OCI-LY3 (cell line): ENCODE results near the gene DNASE1L3.

Source experiments
- H2AFZ ChIP-seq: fragments of 200-600, 300-600 bp; shearing (Covaris generic); 2 replicates; pipeline ENCODE4 v1.6.0; 2014; ENCODE audit warnings: antibody characterized with exemption, low read depth, low read length
- H3K27ac ChIP-seq: fragments of 200-600, 300-600 bp; sonication (generic); 2 replicates; pipeline ENCODE4 v1.5.1; 2014; ENCODE audit warnings: mild to moderate bottlenecking, low read length, moderate library complexity, mixed read lengths
- H3K27me3 ChIP-seq: fragments of 200-600, 300-600 bp; sonication (generic); 2 replicates; pipeline ENCODE4 v1.6.1; 2014; ENCODE audit warnings: low read depth, low read length, mixed read lengths
- H3K36me3 ChIP-seq: fragments of 200-600, 300-600 bp; sonication (generic); replicated peaks from 2 replicates; pipeline ENCODE3; 2014; ENCODE audit warnings: low read depth, low read length, mixed read lengths
- H3K4me1 ChIP-seq: fragments of 300-600, 200-600 bp; sonication (generic); 2 replicates; pipeline ENCODE4 v1.6.1; 2014; ENCODE audit warnings: low read length, mixed read lengths
- H3K4me2 ChIP-seq: fragments of 200-600, 300-600 bp; sonication (generic); 2 replicates; pipeline ENCODE4 v1.6.1; 2014; ENCODE audit warnings: low read length, mixed read lengths
- H3K4me3 ChIP-seq: fragments of 300-600, 200-600 bp; sonication (generic); 2 replicates; pipeline ENCODE4 v1.5.1; 2014; ENCODE audit warnings: antibody characterized with exemption, mild to moderate bottlenecking, low read length, moderate library complexity
- H3K79me2 ChIP-seq: fragments of 300-600, 200-600 bp; shearing (Covaris generic); 2 replicates; pipeline ENCODE4 v1.6.1; 2014; ENCODE audit warnings: mild to moderate bottlenecking, low read length, mixed read lengths
- H3K9ac ChIP-seq: fragments of 300-600, 200-600 bp; shearing (Covaris generic); 2 replicates; pipeline ENCODE4 v1.6.0; 2014; ENCODE audit warnings: mild to moderate bottlenecking, low read length, moderate library complexity
- H3K9me3 ChIP-seq: fragments of 200-600, 300-600 bp; shearing (Covaris generic); 2 replicates; pipeline ENCODE4 v1.6.1; 2014; ENCODE audit warnings: low read length, mixed read lengths; ENCODE audit not compliant: insufficient read depth
- H4K20me1 ChIP-seq: fragments of 200-600, 300-600 bp; sonication (generic); 2 replicates; pipeline ENCODE4 v1.6.1; 2016; ENCODE audit warnings: low read length, mixed read lengths; ENCODE audit not compliant: insufficient read depth
- EZH2phosphoT487 ChIP-seq: fragments of 200-600 bp; shearing (Covaris generic); IDR thresholded peaks from 2 replicates; pipeline ENCODE4 v1.6.1; 2018; ENCODE audit warnings: antibody characterized with exemption, mixed run types, low read depth
- TF ChIP-seq, protein P1 (sequence below): fragments of 200-600, 300-600 bp; sonication (generic); IDR thresholded peaks from 2 replicates; pipeline ENCODE4 v1.5.1; 2014; ENCODE audit warnings: antibody characterized with exemption, low read length, low read depth

Gene DNASE1L3, protein sequence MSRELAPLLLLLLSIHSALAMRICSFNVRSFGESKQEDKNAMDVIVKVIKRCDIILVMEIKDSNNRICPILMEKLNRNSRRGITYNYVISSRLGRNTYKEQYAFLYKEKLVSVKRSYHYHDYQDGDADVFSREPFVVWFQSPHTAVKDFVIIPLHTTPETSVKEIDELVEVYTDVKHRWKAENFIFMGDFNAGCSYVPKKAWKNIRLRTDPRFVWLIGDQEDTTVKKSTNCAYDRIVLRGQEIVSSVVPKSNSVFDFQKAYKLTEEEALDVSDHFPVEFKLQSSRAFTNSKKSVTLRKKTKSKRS

DNA sequence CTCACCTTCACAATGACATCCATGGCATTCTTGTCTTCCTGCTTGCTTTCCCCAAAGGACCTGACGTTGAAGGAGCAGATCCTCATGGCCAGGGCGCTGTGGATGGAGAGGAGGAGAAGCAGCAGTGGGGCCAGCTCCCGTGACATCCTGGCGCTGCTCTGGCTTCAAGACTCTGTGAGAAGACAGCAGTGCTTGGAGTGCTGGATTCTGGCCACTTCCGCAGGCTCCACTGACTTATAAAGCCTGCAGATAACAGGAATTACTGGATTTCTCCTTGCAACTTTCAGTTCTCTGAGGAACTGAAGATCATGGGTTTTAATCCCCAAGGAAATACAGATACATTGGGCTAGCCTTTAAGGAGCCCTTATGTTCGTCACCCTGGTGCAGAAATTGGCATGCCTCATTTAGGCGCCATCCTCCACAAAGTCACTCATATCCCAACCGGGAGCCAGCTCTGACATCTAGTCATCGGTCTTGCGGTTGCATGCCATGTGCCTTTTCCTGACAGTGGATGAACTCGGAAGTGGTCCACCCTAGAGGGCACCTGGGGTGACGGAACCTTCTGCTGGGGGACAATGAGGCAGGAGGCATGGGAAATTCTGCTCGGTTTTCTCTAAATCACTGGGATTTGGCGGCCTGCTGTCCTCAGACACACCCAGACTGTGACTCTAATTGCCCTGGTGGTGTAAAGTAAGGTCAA is at the start of gene DNASE1L3:
DNASE1L3 (minus strand) TSS at position 212 of the 700 bp plus-strand sequence; CDS start at position 146, 66 bp downstream.
- Histone ChIP-seq H3K27me3 (no peaks in the 10 kb centered on the region), H4K20me1 (no peaks in the 10 kb centered on the region), H3K4me1 (peaks cover 26% of the 10 kb centered on the region), H3K27ac (no peak within 1 kb of the TSS), H3K4me2 (no peak within 1 kb of the TSS), H3K79me2 (no peaks in the 10 kb centered on the region), H2AFZ (no peak within 1 kb of the TSS), H3K9me3 (no peaks in the 10 kb centered on the region), H3K9ac (no peak within 1 kb of the TSS), H3K36me3 (no peaks in the 10 kb centered on the region), H3K4me3 (no peak within 1 kb of the TSS)
- no peak for TF ChIP-seq EZH2phosphoT487
- TF ChIP-seq, protein P1, sequence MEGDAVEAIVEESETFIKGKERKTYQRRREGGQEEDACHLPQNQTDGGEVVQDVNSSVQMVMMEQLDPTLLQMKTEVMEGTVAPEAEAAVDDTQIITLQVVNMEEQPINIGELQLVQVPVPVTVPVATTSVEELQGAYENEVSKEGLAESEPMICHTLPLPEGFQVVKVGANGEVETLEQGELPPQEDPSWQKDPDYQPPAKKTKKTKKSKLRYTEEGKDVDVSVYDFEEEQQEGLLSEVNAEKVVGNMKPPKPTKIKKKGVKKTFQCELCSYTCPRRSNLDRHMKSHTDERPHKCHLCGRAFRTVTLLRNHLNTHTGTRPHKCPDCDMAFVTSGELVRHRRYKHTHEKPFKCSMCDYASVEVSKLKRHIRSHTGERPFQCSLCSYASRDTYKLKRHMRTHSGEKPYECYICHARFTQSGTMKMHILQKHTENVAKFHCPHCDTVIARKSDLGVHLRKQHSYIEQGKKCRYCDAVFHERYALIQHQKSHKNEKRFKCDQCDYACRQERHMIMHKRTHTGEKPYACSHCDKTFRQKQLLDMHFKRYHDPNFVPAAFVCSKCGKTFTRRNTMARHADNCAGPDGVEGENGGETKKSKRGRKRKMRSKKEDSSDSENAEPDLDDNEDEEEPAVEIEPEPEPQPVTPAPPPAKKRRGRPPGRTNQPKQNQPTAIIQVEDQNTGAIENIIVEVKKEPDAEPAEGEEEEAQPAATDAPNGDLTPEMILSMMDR: no peak

DNA sequence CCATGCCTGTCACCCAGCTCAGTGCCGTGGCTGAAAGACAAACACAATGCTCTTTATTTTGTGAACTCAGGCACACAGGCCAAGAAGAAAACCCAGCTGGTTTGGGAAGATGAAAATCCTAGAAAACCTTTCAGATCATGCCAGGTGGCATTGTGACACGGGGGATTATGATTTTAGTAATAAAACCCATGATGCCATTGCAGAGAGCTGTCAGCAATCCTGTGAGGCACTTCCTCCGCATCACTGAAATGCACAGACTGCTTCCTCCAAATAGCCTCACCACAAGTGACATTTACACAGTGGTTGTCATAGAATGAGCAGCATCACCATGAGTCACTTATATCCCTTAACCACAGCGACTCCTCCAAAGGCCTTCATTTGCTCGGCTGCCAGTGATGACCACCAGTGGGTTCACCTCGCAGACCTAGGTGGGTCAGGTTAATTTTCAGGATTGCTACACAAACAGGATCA is 49.5 kb upstream of the DNASE1L3 start:
- no peaks in the 10 kb centered on the region for H3K79me2 ChIP-seq

DNA sequence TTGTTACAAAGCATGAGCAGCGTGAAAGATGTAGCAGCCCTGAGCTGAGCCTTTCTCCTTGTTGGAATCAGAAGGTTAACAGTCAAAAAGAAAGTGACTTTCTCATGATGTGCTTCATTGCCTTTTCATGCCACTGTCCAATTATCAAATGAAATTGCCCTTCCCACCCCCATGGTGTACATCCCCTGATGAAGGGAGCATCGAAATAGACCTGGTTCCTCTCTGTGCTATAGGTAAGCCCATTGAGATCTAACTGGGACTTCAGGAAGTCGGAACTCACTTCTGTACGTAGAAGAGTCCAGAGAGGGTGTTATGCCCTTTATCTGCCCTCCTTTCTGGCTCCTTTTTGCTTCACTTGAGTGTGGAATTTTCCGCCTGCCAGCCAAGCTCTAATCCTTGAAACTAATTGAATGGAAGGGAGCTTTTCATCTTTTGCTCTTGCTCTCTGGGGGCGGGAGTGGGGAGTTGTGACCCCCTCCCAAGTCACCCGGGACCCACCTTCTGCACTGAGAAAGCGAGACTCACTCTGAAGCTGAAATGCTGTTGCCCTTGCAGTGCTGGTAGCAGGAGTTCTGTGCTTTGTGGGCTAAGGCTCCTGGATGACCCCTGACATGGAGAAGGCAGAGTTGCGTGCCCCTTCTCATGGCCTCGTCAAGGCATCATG is 47.8 kb upstream of the DNASE1L3 start:
- Histone ChIP-seq H3K9me3 (no peaks in the 10 kb centered on the region), H3K27me3 (no peaks in the 10 kb centered on the region), H3K4me2 (no peak overlapping the region), H3K9ac (no peak overlapping the region), H3K79me2 (no peaks in the 10 kb centered on the region), H3K36me3 (peaks cover 5% of the 10 kb centered on the region), H4K20me1 (no peaks in the 10 kb centered on the region), H2AFZ (no peak overlapping the region), H3K4me1 (peaks cover 10% of the 10 kb centered on the region), H3K4me3 (no peak overlapping the region), H3K27ac (no peak overlapping the region)
- no peak for TF ChIP-seq EZH2phosphoT487
- TF ChIP-seq, protein P1: no peak

More for the DNA sequence above, 49.5 kb upstream of the DNASE1L3 start:
- H3K27me3 ChIP-seq: no peaks in the 10 kb centered on the region
- no peak overlapping the region for H2AFZ ChIP-seq
- H3K36me3 ChIP-seq: peaks cover 5% of the 10 kb centered on the region
- no peak overlapping the region for H3K4me2 ChIP-seq
- H3K4me1 ChIP-seq: peaks cover 10% of the 10 kb centered on the region
- H3K9me3 ChIP-seq: no peaks in the 10 kb centered on the region
- no peak overlapping the region for H3K27ac ChIP-seq
- no peak overlapping the region for H3K9ac ChIP-seq
- no peaks in the 10 kb centered on the region for H4K20me1 ChIP-seq
- no peak overlapping the region for H3K4me3 ChIP-seq
- TF ChIP-seq EZH2phosphoT487: no peak
- TF ChIP-seq, protein P1: no peak

DNA sequence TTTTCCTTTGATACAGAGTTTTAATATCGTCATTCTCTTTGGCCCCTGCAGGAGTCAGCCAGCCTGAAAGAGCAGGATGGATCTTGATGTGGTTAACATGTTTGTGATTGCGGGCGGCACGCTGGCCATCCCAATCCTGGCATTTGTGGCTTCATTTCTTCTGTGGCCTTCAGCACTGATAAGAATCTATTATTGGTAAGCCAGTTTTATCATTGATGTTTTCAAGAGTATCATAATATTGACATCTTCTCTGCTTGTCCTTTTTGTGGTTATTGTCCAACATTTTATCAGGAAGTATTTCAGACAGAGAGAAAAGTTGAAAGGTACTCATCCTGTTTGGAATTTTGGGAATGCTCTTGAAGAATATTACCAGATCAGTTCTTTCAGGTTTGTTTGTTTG is 45.7 kb upstream of the DNASE1L3 start:
- Histone ChIP-seq H3K79me2 (no peaks in the 10 kb centered on the region), H3K9me3 (no peaks in the 10 kb centered on the region), H3K4me3 (no peak overlapping the region), H2AFZ (no peak overlapping the region), H4K20me1 (no peaks in the 10 kb centered on the region), H3K4me2 (no peak overlapping the region), H3K36me3 (peaks cover 10% of the 10 kb centered on the region), H3K9ac (no peak overlapping the region), H3K27me3 (no peaks in the 10 kb centered on the region), H3K27ac (no peak overlapping the region), H3K4me1 (no peaks in the 10 kb centered on the region; the same call in 1 of the 2 replicates)
- TF ChIP-seq, protein P1: no peak
- no peak for TF ChIP-seq EZH2phosphoT487
